H1 (cell line): ENCODE results near the gene TNPO2. TPM values are rescaled to one million over a fixed set of nuclear protein-coding genes. Genes with fewer than 3 reads are reported as not detected.

ENCODE experiments used
- CBX8 ChIP-seq: fragments of 300-800, 300-1000 bp; sonication (generic); IDR thresholded peaks from 2 replicates; pipeline ENCODE4 v1.7.1; 2016; ENCODE audit warnings: low read depth, low read length, borderline replicate concordance
- CHD1 ChIP-seq: IDR thresholded peaks from 2 replicates; pipeline ENCODE4 v1.6.1; 2012; ENCODE audit warnings: low read depth, low read length, improper control_type of control experiment
- CHD2 ChIP-seq: IDR thresholded peaks from 2 replicates; pipeline ENCODE4 v1.6.1; 2012; ENCODE audit warnings: low read length, improper control_type of control experiment
- EZH2 ChIP-seq: fragments of 200-600 bp; sonication (generic); IDR thresholded peaks from 2 replicates; pipeline ENCODE4 v1.7.1; 2012; ENCODE audit warnings: low read depth, mild to moderate bottlenecking, moderate library complexity, low read length, inconsistent platforms; ENCODE audit not compliant: severe bottlenecking
- FOSL1 ChIP-seq: IDR thresholded peaks from 2 replicates; pipeline ENCODE4 v1.6.1; 2011; ENCODE audit warnings: mild to moderate bottlenecking, low read depth, low read length, moderate library complexity; ENCODE audit not compliant: insufficient read depth
- GTF2F1 ChIP-seq: IDR thresholded peaks from 2 replicates; pipeline ENCODE4 v1.6.1; 2012; ENCODE audit warnings: low read depth, low read length, improper control_type of control experiment, borderline replicate concordance
- HDAC2 ChIP-seq, 2 experiments: fragments of 300-600 bp in 1 of 2; sonication (generic) in 1 of 2; IDR thresholded peaks; 2 replicates each; pipeline ENCODE4 v1.6.1; 2011 to 2012; ENCODE audit warnings: low read depth in 2 of 2, low read length in 2 of 2, mild to moderate bottlenecking in 2 of 2, moderate library complexity in 2 of 2, borderline replicate concordance in 1 of 2, inconsistent platforms in 1 of 2
- HDAC6 ChIP-seq: IDR thresholded peaks from one replicate; pipeline ENCODE4 v1.7.1; 2012; ENCODE audit warnings: low read depth, mild to moderate bottlenecking, inconsistent platforms, low read length, moderate library complexity
- JUN ChIP-seq: IDR thresholded peaks from 2 replicates; pipeline ENCODE4 v1.6.1; 2011; ENCODE audit warnings: low read depth, mild to moderate bottlenecking, improper control_type of control experiment, low read length
- KDM1A ChIP-seq: fragments of 200-600, 300-600 bp; sonication (generic); IDR thresholded peaks from 2 replicates; pipeline ENCODE4 v1.7.1; 2016; ENCODE audit warnings: mild to moderate bottlenecking, low read length, borderline replicate concordance
- KDM4A ChIP-seq: IDR thresholded peaks from one replicate; pipeline ENCODE4 v1.7.1; 2012; ENCODE audit warnings: low read depth, mild to moderate bottlenecking, moderate library complexity, low read length, inconsistent platforms; ENCODE audit not compliant: severe bottlenecking
- PHF8 ChIP-seq: fragments of 200-600 bp; sonication (generic); conservative IDR thresholded peaks from 2 replicates; pipeline ENCODE4 v1.7.1; 2012; ENCODE audit warnings: low read depth, mild to moderate bottlenecking, inconsistent platforms, low read length, moderate library complexity
- RAD21 ChIP-seq, 2 experiments: IDR thresholded peaks in 1 of 2; conservative IDR thresholded peaks in 1 of 2; 2 replicates each; pipeline ENCODE4 v1.6.1; 2011; ENCODE audit warnings: low read depth in 2 of 2, low read length in 2 of 2, improper control_type of control experiment in 1 of 2, inconsistent platforms in 1 of 2, mild to moderate bottlenecking in 1 of 2, moderate library complexity in 1 of 2
- RBBP5 ChIP-seq: IDR thresholded peaks from 2 replicates; pipeline ENCODE4 v1.7.1; 2012; ENCODE audit warnings: low read depth, mild to moderate bottlenecking, inconsistent platforms, low read length, moderate library complexity, borderline replicate concordance
- RXRA ChIP-seq: IDR thresholded peaks from 2 replicates; pipeline ENCODE4 v1.6.1; 2011; ENCODE audit warnings: low read depth, mild to moderate bottlenecking, low read length, moderate library complexity; ENCODE audit not compliant: insufficient read depth
- SIX5 ChIP-seq: IDR thresholded peaks from 2 replicates; pipeline ENCODE4 v1.6.1; 2011; ENCODE audit warnings: mild to moderate bottlenecking, low read depth, low read length
- SP2 ChIP-seq: IDR thresholded peaks from 2 replicates; pipeline ENCODE4 v1.6.1; 2012; ENCODE audit warnings: mild to moderate bottlenecking, low read length, inconsistent platforms
- SP4 ChIP-seq: IDR thresholded peaks from 2 replicates; pipeline ENCODE4 v1.6.1; 2012; ENCODE audit warnings: low read length, inconsistent platforms
- TAF7 ChIP-seq: optimal IDR thresholded peaks from 2 replicates; pipeline ENCODE3; 2011; ENCODE audit warnings: low read depth, mild to moderate bottlenecking, inconsistent platforms, low read length, moderate library complexity, borderline replicate concordance
- polyA plus RNA-seq, 7 experiments: library from polyadenylated mRNA; depleted of rRNA in 3 of 7; stranded (reverse) in 5 of 7; unstranded in 2 of 7; fragments of >200 nt in 5 of 7; fragments of 200-250 nt in 2 of 7; gene quantifications; 1 replicate in 5 of 7; 2 replicates in 1 of 7; 4 replicates in 1 of 7; pipeline versions ENCODE4 v1.2.1 to v1.2.3, GENCODE V29; 2011 to 2013; ENCODE audit warnings: missing spikeins in 2 of 7, mixed read lengths in 2 of 7
- total RNA-seq: library from RNA; stranded (reverse); fragmentation: NEBNext Ultra II Directional; extraction: Animal tissue kit (Norgen Biotek cat#: 25700); gene quantifications from 2 replicates; pipeline ENCODE4 v1.2.1, GENCODE V29; 2021
- TF ChIP-seq, protein P1 (sequence below), 3 experiments: IDR thresholded peaks; 1 replicate in 2 of 3; 2 replicates in 1 of 3; pipeline versions ENCODE4 v1.5.1 to v1.6.1; 2011; ENCODE audit warnings: low read length in 3 of 3, mild to moderate bottlenecking in 3 of 3, inconsistent platforms in 2 of 3, low read depth in 1 of 3, moderate library complexity in 1 of 3; ENCODE audit not compliant: insufficient read depth in 1 of 3; ENCODE audit errors: control extremely low read depth in 1 of 3

Gene TNPO2
- total and polyA plus RNA-seq, 2 of the 8 experiments (the other 6 are each of a cell fraction or from before 2014, with no cell fraction given), result 112 to 121 TPM

DNA sequence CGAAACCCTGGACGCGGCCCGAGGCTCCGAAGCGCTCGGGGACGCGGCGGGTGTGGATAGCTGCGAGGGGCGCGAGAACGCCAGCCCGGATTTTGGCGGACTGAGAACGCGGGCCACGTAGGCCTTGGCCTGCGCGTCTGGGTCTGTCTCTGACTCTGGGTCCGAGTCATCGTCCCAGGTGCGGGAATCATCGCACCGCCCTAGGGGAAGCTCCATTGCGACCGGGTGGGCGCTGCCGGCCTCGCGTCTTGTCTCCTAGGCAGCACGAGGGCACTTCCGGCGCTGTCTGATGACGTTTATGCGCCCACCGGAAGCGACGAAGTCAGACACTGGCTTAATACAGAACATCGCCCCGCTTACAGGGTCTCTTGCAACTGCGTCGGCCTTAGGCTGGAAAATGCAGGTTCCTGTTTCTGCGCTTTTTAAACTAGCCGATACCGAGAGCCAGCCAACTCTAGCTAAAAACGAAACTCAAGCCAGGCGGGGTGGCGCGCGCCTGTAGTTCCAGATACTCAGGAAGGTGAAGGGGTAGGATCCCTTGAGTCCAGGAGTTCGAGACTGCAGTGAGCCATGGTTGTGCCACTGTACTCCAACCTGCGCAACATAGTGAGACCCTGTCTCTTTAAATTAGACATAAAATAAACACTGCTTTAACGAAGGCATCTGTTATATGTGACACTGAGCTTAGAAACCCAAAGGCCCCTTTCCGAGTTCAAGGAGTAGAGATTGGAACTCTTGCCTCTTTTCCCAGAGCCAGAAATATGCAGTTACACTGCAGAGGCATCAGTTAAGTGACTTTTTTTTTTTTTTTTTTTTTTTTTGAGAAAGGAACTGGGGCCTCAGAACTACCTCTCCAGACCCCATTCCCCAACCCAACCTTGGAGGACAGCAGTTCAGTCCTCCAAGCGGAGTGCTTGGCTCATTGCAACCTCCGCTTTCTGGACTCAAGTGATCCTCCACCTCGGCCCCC is 27.1 kb downstream of the TNPO2 start, which contains the start of gene FBXW9 (continued):
- TF ChIP-seq RXRA, result no peak
- TF ChIP-seq KDM4A, result peak; percentile 99
- no peak for TF ChIP-seq KDM1A
- TF ChIP-seq PHF8, result peak; percentile 65
- TF ChIP-seq SP4, result no peak
- TF ChIP-seq GTF2F1, result no peak
- TF ChIP-seq HDAC2 (IDR thresholded peaks at IDR 0.05; ENCODE audit: borderline replicate concordance in 1 of 2, low read depth in 2 of 2, low read length in 2 of 2), result peak in 1 of 2 experiments; percentile 94; a peak in 2 of 4 replicates
- no peak for TF ChIP-seq CHD2
- TF ChIP-seq JUN, result no peak
- no peak for TF ChIP-seq CBX8
- TF ChIP-seq SP2, result no peak
- peak; percentile 9; the same call in 1 of the 2 replicates for TF ChIP-seq SIX5
- no peak for TF ChIP-seq HDAC6
- peak; percentile 69; the same call in 1 of the 2 replicates for TF ChIP-seq RBBP5
- TF ChIP-seq, protein P1, sequence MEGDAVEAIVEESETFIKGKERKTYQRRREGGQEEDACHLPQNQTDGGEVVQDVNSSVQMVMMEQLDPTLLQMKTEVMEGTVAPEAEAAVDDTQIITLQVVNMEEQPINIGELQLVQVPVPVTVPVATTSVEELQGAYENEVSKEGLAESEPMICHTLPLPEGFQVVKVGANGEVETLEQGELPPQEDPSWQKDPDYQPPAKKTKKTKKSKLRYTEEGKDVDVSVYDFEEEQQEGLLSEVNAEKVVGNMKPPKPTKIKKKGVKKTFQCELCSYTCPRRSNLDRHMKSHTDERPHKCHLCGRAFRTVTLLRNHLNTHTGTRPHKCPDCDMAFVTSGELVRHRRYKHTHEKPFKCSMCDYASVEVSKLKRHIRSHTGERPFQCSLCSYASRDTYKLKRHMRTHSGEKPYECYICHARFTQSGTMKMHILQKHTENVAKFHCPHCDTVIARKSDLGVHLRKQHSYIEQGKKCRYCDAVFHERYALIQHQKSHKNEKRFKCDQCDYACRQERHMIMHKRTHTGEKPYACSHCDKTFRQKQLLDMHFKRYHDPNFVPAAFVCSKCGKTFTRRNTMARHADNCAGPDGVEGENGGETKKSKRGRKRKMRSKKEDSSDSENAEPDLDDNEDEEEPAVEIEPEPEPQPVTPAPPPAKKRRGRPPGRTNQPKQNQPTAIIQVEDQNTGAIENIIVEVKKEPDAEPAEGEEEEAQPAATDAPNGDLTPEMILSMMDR (IDR thresholded peaks at IDR 0.05; ENCODE audit: control extremely low read depth in 1 of 3, insufficient read depth in 1 of 3, low read depth in 1 of 3, low read length in 3 of 3), result no peak
- TF ChIP-seq CHD1, result no peak
- TF ChIP-seq RAD21 (IDR thresholded peaks at IDR 0.05 in 1 of 2, conservative IDR thresholded peaks at IDR 0.05 in 1 of 2; ENCODE audit: low read depth in 2 of 2, low read length in 2 of 2), result no peak
- no peak for TF ChIP-seq FOSL1
- TF ChIP-seq TAF7, result peak; percentile 62
- TF ChIP-seq EZH2, result no peak
